OCI-LY1 (cell line): Measurements from ENCODE around the gene TM2D3.
"Not testable (repeated sequence)": the region's sequence is repeated elsewhere in the genome, so short reads cannot be mapped to it uniquely, and the experiment has no call there.

ENCODE experiments used
- EZH2 ChIP-seq: fragments of 200-600 bp; sonication (generic), shearing (Covaris generic); IDR thresholded peaks from 2 replicates; pipeline ENCODE4 v1.8.0; 2017; ENCODE audit warnings: borderline replicate concordance, mixed run types, mild to moderate bottlenecking, antibody characterized with exemption, low read length, moderate library complexity, mixed read lengths
- TF ChIP-seq, protein P1 (sequence below): fragments of 200-600 bp; sonication (generic), shearing (Covaris generic); IDR thresholded peaks from 2 replicates; pipeline ENCODE4 v1.5.1; 2017; ENCODE audit warnings: mild to moderate bottlenecking, antibody characterized with exemption, low read length, moderate library complexity, mixed read lengths

GRCh38 chr15:101626729-101627128 lies 25.5 kb downstream of the TM2D3 start:
- TF ChIP-seq, protein P1, sequence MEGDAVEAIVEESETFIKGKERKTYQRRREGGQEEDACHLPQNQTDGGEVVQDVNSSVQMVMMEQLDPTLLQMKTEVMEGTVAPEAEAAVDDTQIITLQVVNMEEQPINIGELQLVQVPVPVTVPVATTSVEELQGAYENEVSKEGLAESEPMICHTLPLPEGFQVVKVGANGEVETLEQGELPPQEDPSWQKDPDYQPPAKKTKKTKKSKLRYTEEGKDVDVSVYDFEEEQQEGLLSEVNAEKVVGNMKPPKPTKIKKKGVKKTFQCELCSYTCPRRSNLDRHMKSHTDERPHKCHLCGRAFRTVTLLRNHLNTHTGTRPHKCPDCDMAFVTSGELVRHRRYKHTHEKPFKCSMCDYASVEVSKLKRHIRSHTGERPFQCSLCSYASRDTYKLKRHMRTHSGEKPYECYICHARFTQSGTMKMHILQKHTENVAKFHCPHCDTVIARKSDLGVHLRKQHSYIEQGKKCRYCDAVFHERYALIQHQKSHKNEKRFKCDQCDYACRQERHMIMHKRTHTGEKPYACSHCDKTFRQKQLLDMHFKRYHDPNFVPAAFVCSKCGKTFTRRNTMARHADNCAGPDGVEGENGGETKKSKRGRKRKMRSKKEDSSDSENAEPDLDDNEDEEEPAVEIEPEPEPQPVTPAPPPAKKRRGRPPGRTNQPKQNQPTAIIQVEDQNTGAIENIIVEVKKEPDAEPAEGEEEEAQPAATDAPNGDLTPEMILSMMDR, result not testable (repeated sequence)
- TF ChIP-seq EZH2, result not testable (repeated sequence)
